Activated naive CD4-positive, alpha-beta T cell treated with anti-CD3 and anti-CD28 coated beads, Interleukin-2, amount 50 U/mL, for 16 hours (primary cell): ENCODE results near the gene SH2D3C.

Experiments
- DNase-seq: peaks from one replicate; pipeline ENCODE4 v3.0.0-alpha.2; 2020

Gene SH2D3C

GRCh38 chr9:127715470-127716337 lies 62.8 kb downstream of the SH2D3C start, which contains the start of the genes PTRH1 and TTC16:
Gene PTRH1, minus strand, starts transcription at chr9:127715663. Its CDS starts 24 bp downstream, at chr9:127715639.
Gene TTC16, plus strand, starts transcription at chr9:127716079. Its CDS starts 67 bp downstream, at chr9:127716146.
- DNase-seq = peak; percentile 97

GRCh38 chr9:127714951-127715469 lies 63.5 kb downstream of the SH2D3C start:
- no peak for DNase-seq

- DNase-seq = no peak
Measured at GRCh38 chr9:127714020-127714750, 64.3 kb downstream of the SH2D3C start.

- no peak for DNase-seq
Measured at GRCh38 chr9:127712867-127713266, 65.6 kb downstream of the SH2D3C start.

GRCh38 chr9:127712371-127712770 lies 66.1 kb downstream of the SH2D3C start:
- no peak for DNase-seq

DNA sequence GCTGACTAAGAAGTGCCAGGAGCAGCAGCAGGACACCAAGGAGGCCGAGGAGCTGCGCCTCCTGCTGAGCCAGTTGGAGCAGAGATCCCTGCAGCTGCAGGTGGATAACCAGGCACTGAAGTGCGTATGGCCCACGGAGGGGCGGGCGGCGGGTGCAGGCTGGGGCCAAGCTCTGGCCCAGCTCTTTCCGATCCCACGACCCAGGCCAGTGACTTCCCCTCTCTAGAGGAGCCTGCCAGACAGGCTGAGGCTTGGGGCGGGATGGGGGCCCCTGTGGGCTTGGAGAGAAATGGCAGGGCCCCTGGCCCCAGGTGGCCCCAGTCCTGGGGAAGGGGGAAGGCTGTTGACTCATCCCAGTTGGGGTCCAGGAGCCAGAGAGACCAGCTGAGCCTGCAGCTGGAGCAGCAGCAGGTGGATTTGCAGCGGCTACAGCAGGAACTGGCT lies 66.6 kb downstream of the SH2D3C start:
- no peak for DNase-seq

DNA sequence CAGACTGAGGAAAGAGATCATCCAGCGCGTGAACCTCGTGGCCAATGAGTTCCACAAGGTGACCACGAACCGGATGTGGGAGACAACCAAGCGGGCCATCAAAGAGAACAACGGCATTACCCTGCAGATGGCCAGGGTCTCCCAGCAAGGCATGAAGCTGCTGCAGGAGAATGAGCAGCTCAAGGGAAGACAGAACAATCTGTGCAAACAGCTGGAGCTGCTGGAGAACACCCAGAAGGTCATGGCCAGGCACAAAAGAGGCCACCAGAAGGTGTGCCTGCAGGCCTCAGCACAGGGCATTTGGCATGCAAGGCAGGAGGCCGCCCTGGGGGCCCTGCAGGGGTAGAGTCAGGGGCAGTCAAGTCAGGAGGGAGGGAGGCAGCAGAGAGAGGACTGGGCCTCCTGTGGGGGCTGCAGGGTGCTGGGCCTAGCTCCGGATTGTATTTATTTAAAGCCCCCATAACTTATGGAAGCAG lies 67.2 kb downstream of the SH2D3C start:
- no peak for DNase-seq

GRCh38 chr9:127710204-127710783 lies 68.2 kb downstream of the SH2D3C start:
- DNase-seq = no peak

- no peak for DNase-seq
Measured at GRCh38 chr9:127708952-127709587, 69.4 kb downstream of the SH2D3C start.

DNA sequence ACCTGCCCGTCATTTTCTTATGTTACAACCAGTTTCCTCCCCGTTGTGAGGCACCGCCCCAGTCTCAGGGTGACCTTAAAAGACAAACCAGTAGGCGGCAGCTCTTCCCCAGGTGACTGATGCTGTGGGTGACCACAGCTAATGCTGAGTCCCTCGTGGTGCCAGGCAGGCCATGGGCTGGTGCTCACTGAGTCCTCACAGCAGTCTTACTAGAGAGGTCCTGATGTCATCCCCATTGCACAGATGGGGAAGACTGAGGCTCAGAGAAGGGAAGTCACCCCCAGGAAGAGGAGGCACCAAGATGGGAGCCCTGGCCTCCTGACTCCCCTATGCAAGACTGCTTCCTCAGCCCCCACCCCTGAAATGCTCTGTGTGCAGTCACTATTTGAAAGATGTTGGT lies 70.7 kb downstream of the SH2D3C start:
- no peak for DNase-seq

DNA sequence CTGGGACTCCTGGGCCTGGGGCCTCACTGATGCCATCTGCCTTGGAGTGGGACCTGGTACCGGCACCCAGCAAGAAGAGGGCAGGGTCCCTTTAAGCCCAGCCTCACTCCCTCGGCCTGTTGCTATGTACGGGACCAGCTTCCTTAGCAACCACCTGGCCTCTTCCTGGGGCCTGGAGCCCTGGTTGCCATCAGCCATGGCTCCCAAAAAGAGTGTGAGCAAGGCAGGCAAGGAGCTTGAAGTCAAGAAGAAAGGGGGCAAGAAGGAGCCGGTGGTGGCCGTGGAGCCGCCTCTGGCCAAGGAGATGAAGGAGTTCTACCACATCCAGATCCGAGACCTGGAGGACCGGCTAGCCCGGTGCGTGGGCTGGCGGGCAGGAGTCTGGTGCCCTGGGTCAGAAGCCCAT lies 71.6 kb downstream of the SH2D3C start, which contains the start of gene CFAP157:
TSS of gene CFAP157 (plus strand) at position 153 of the 406 bp plus-strand sequence. CDS start at position 197, 44 bp downstream.
- DNase-seq = no peak

GRCh38 chr9:127705577-127706379 lies 72.7 kb downstream of the SH2D3C start:
- no peak for DNase-seq

DNA sequence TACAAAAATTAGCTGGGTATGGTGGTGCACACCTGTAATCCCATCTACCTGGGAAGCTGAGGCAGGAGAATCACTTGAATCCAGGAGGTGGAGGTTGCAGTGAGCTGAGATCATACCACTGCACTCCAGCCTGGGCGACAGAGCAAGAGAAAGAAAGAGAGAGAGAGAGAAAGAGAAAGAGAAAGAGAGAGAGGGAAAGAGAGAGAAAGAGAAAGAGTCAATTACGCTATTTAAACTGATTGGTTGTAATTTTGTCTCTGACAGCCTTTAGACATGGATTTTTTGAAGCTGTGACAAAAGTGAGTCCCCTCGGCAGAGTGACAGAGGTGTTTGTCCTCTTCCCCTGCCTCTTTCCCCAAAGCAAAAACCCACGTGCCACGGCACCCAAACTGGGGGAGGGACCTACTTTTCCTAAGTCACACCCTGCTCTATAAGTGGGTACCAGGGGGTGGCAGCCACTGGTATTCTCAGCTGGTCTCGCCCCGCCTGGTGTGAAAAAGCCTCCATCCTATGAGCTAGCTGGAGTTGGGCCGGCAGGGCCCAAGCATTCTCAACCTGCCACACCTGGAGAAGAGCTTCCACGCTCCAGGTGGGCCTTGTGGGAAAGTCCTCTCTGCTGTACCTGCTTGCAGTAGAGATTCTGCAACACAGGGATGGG lies 75.0 kb downstream of the SH2D3C start:
- DNase-seq = no peak

- DNase-seq = no peak
Measured at GRCh38 chr9:127700594-127701255, 77.7 kb downstream of the SH2D3C start.

GRCh38 chr9:127700140-127700539 lies 78.3 kb downstream of the SH2D3C start:
- DNase-seq = no peak

- DNase-seq = peak; percentile 86
Measured at GRCh38 chr9:127698985-127699670, 79.3 kb downstream of the SH2D3C start.

GRCh38 chr9:127698386-127698785 lies 80.1 kb downstream of the SH2D3C start:
- DNase-seq = no peak

DNA sequence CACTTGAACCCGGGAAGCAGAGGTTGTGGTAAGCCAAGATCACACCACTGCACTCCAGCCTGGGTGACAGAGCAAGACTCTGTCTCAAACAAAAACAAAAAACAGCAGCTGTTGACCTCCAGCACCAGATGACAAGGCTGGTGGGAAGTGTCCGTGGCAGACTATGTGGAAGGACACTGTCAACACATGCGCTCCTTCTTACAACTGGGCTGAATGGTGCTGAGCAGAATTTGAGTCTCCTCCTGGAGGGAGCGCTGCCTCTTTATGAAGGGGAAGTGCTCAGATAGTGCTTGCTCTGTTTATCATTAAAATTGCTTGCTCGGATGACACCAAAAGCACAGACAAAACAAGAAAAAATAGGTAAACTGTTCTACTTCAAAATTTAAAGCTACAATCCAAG lies 80.9 kb downstream of the SH2D3C start:
- DNase-seq = no peak

GRCh38 chr9:127694890-127695720 lies 83.4 kb downstream of the SH2D3C start:
- DNase-seq = no peak
